Chondrocyte (in vitro differentiated cells): ENCODE data around the gene RTP5. TPM values are rescaled to one million over a fixed set of nuclear protein-coding genes. Genes with fewer than 3 reads are reported as not detected.

ENCODE experiments used
- DNase-seq: peaks from one replicate; pipeline ENCODE4 v3.0.0; 2021; ENCODE audit warnings: mixed read lengths, low spot score
- H3K27ac Mint-ChIP-seq: one replicate; pipeline ENCODE4 v1.8.0; 2021; ENCODE audit warnings: mild to moderate bottlenecking, moderate library complexity, mixed read lengths; ENCODE audit not compliant: unreplicated experiment
- H3K27me3 Mint-ChIP-seq: 2 replicates; pipeline ENCODE4 v1.8.0; 2021; ENCODE audit warnings: low read depth, mixed read lengths
- H3K36me3 Mint-ChIP-seq: 2 replicates; pipeline ENCODE4 v1.8.0; 2021; ENCODE audit warnings: low read depth, mixed read lengths
- H3K4me1 Mint-ChIP-seq: 2 replicates; pipeline ENCODE4 v1.8.0; 2021; ENCODE audit warnings: low read depth, mild to moderate bottlenecking, mixed read lengths
- H3K4me3 Mint-ChIP-seq: one replicate; pipeline ENCODE4 v1.8.0; 2021; ENCODE audit warnings: mild to moderate bottlenecking, moderate library complexity, mixed read lengths; ENCODE audit not compliant: unreplicated experiment
- H3K9me3 Mint-ChIP-seq: 2 replicates; pipeline ENCODE4 v1.8.0; 2021; ENCODE audit warnings: low read depth, mixed read lengths
- total RNA-seq: library from RNA; stranded (reverse); gene quantifications from 3 replicates; pipeline ENCODE4 v1.2.1, GENCODE V29; 2021
- TF ChIP-seq, protein P1 (sequence below): fragments of 200-600 bp; sonication (generic); IDR thresholded peaks from 2 replicates; pipeline ENCODE4 v1.5.0; 2021; ENCODE audit warnings: antibody characterized with exemption, mild to moderate bottlenecking, moderate library complexity

RTP5 gene
- total RNA-seq, 1 donor from 2014 or later = not detected

DNA sequence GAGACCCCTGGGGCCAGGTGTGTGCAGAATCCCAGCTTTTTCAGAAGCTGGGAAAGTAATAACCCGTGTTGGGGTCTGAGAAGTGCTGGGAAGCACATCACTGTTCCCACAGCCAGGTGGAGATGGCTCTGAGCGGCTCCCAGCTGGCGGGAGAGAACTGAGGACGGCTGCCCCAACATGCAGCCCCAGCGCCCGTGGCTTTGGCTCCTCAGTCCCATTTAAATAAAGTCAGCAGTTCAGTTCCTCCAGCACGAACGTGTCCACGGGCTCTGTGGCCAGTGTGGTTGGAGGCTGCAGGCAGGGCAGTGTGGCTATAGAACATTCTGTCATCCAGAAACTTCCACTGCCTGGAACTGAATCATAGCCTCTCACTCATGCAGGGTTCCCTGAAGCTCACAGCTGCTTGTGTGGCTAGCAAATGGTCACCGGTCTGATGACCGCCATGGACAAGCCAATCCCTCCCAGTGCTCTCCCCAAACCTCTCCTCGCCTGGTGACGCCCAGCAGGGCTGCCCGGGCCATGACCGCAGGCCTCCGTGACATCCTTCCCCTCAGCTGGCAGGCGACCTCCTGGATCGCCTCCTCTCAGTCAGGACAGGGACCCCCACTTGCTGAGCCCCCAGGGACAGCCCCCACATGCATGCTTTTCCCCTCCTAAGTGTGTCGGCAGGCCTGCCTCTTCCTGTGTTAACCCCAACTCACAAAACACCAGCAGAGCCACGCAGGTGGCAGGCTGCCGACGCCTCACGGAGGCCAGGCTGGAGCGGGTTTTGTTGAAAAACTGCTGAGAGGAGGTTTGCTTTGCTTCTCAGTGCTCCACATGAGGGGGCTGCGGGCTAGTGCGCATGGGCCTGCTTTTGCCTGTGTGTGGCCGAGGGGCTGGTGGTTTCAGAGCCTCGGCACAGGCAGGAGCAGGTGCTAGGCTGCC, 1.3 kb downstream of the RTP5 start:
- Mint-ChIP-seq H3K9me3 (peaks cover 4% of the 10 kb centered on the region), H3K4me3 (no peak overlapping the region), H3K4me1 (no peaks in the 10 kb centered on the region), H3K27ac (no peak overlapping the region), H3K36me3 (no peaks in the 10 kb centered on the region), H3K27me3 (peaks cover 9% of the 10 kb centered on the region)
- peak; percentile 67 for DNase-seq
- TF ChIP-seq, protein P1, sequence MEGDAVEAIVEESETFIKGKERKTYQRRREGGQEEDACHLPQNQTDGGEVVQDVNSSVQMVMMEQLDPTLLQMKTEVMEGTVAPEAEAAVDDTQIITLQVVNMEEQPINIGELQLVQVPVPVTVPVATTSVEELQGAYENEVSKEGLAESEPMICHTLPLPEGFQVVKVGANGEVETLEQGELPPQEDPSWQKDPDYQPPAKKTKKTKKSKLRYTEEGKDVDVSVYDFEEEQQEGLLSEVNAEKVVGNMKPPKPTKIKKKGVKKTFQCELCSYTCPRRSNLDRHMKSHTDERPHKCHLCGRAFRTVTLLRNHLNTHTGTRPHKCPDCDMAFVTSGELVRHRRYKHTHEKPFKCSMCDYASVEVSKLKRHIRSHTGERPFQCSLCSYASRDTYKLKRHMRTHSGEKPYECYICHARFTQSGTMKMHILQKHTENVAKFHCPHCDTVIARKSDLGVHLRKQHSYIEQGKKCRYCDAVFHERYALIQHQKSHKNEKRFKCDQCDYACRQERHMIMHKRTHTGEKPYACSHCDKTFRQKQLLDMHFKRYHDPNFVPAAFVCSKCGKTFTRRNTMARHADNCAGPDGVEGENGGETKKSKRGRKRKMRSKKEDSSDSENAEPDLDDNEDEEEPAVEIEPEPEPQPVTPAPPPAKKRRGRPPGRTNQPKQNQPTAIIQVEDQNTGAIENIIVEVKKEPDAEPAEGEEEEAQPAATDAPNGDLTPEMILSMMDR = no peak

DNA sequence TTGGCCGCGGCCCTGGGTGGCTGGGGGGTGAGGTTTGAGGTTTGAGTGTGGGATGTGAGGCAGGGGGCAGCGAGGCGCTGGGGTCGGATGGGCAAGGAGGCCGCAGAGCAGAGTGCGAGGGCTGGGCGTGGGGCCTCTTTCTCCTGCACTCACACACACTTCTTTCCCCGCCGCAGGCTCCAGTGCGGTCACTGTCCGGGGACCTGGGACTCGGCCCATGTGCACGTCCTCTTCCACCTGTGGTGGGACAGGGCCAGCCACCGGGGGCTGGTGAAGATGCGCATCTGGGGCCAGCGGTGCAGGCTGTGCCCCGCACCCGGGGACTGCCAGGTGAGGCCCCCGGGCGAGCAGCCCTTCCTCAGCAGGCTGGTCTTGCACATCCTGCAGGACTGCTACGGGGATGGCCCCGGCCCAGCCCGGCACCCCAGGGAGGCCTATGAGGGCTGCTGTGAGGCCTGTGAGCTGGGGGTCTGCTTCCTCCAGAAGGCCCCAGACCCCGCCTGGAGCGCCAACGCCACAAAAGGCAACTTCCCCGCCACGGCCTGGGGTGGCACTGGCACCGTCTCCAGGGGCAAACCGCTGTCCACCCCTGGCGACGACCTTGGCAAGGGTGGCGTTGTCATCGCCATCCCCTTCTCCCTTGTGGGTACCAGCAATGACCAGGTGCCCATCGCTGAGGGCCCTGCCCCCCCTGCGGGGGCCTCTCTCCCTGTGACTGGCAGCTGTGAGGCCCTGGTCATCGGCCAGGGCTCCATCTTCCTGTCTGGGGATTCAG, 2.2 kb downstream of the RTP5 start:
- TF ChIP-seq, protein P1 = no peak
- Mint-ChIP-seq H3K27me3 (peaks cover 8% of the 10 kb centered on the region), H3K4me1 (no peaks in the 10 kb centered on the region)

DNA sequence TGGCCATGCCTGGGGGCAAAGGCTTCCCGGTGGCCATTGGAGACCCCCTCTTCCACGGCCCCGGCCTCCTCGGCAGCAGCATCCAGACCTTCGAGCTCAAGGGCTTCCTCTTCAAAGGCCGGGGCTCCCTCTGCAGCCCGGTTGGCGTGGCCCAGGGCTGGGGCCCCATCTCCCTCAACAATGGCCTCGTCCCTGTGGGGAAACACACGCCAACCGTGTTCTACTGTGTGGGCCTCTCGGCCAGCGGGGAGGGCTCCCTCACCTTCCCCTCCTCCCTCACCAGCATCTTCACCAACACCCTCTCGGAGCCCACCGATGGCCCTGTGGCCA, 2.7 kb downstream of the RTP5 start:
- no peak overlapping the region for H3K4me3 Mint-ChIP-seq
- H3K4me1 Mint-ChIP-seq = no peaks in the 10 kb centered on the region

More for the DNA sequence above, 2.2 kb downstream of the RTP5 start:
- Mint-ChIP-seq H3K4me3 (no peak overlapping the region), H3K36me3 (no peaks in the 10 kb centered on the region), H3K9me3 (peaks cover 4% of the 10 kb centered on the region), H3K27ac (no peak overlapping the region)
- peak; percentile 91 for DNase-seq

DNA sequence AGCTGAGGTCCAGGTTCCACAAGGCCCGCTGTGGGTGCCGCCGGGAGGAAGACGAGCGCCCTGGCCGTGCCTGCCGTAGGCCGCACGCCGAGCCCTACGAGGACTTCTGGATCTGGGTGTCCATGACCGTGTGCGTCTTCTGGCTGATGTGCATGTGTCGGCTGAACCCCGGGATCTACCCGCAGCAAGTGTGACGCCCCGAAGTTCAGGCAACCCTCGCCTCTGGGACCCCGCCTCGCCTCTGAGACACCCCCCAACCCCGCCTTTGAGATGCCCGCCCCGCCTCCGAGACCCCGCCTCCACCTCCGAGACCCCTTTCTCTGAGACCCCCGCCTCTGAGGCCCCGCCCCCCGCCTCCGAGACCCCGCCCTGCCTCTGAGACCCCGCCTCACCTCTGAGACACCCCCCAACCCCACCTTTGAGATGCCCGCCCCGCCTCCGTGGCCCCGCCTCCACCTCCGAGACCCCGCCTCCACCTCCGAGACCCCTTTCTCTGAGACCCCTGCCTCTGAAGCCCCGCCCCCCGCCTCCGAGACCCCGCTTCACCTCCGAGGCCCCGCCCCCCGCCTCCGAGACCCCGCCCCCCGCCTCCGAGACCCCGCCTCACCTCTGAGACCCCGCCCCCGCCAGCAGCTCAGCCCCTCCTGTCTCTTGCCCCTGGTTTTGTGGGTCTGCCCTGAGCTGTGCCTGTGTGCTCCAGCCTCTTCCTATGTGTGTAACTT, 3.7 kb downstream of the RTP5 start:
- TF ChIP-seq, protein P1 = no peak
- H3K27me3 Mint-ChIP-seq = peaks cover 4% of the 10 kb centered on the region
- no peak overlapping the region for H3K27ac Mint-ChIP-seq
- H3K4me1 Mint-ChIP-seq = no peaks in the 10 kb centered on the region
- H3K9me3 Mint-ChIP-seq = peaks cover 4% of the 10 kb centered on the region
- H3K4me3 Mint-ChIP-seq = no peak overlapping the region
- no peaks in the 10 kb centered on the region for H3K36me3 Mint-ChIP-seq
- no peak for DNase-seq

More for the DNA sequence above, 2.7 kb downstream of the RTP5 start:
- H3K27me3 Mint-ChIP-seq = peaks cover 8% of the 10 kb centered on the region
- TF ChIP-seq, protein P1 = no peak
- no peaks in the 10 kb centered on the region for H3K36me3 Mint-ChIP-seq
- H3K27ac Mint-ChIP-seq = no peak overlapping the region
- H3K9me3 Mint-ChIP-seq = peaks cover 4% of the 10 kb centered on the region
- DNase-seq = no peak

DNA sequence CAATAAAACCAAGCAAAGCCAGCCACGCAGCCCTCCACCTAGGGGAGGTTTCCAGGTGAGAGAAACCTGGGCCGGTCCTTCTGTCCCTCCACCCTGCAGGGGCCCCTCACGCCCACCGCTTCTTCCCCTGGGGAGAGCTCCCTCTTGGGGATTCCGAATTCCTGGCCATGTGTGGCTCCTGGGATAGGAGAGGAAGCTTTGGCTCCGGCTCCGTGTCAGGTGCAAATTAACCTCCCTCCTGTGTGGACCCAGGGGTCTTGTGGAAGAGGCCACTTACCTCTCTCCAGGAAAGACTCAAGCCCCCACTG, 4.2 kb downstream of the RTP5 start:
- Mint-ChIP-seq H3K27ac (no peak overlapping the region), H3K36me3 (no peaks in the 10 kb centered on the region), H3K4me3 (no peak overlapping the region), H3K4me1 (no peaks in the 10 kb centered on the region), H3K9me3 (peaks cover 4% of the 10 kb centered on the region), H3K27me3 (peaks cover 2% of the 10 kb centered on the region)
- DNase-seq = no peak
- TF ChIP-seq, protein P1 = no peak
